NOMO-1 treated with DMSO at 0.1 percent for 48 hours (cell line): ENCODE data around the gene GPHN.
"Not testable (repeated sequence)": the region's sequence is repeated elsewhere in the genome, so short reads cannot be mapped to it uniquely, and the experiment has no call there.

ENCODE experiments used
- DNase-seq: peaks from one replicate; lab custom pipeline; 2025; ENCODE audit not compliant: unreplicated experiment; lab: John Stamatoyannopoulos, UW

Gene GPHN

GRCh38 chr14:66758031-66758613 is 250.2 kb downstream of the GPHN start:
- DNase-seq: no peak

DNA sequence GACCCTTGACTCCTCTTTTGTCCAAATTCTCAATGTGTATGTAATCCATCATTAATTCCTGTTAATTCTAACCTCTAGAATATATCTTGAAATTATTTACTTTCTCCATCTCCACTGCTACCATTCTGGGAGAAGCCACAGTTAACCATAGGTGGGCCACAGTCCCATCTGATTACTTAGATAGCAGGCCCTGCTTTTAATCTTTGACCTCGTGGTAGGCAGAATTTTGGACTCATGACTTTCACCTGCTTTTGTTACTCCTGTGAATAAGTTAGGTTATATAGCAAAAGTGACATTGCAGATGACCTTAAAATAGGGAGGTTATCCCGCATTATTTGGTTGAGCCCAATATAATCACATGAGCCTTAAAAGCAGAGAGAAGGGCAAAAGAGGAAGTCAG is 264.2 kb downstream of the GPHN start:
- no peak for DNase-seq

GRCh38 chr14:66782853-66783252 is 274.9 kb downstream of the GPHN start:
- DNase-seq: no peak

DNA sequence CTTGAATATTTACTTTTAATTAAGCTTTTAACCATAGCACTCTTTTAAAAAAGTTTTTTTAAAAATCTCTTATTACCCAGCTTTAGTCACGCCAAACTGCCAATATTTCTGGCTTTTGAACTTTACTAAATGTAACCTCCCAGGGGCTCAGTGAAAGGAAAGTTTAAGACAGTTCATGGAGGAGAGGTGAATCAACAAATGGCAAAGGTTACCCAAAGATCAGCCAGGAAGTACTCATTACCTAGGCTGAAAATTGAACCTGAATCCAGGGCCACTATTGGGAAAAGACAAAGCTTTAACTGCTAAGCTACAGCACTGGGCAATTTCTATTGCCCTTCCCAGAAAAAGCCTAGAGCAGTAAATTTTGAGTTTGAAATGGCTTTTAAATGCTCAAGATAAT is 282.2 kb downstream of the GPHN start:
- no peak for DNase-seq

DNA sequence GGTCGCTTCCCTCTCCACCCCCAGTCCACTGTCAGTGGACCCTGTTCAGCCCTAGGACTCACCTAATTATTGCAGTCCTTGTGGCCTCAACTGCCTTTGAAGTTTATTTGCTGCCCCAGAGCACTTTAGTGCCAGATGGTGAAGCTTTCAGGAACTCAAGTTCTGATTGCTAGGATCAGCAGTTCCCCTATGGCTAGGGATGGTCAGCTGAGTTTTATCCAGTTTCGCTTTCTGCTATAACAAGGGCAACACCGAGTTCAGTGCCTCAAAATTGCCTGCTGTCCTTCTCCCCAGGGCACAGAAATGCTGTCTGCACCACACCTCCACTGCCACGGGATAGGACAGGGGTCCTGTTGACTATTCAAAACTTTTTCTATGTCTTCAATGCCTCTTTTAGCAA is 295.0 kb downstream of the GPHN start:
- DNase-seq: no peak

- DNase-seq: no peak
Measured at GRCh38 chr14:66804141-66804540, 296.2 kb downstream of the GPHN start.

GRCh38 chr14:66813636-66814035 is 305.7 kb downstream of the GPHN start:
- DNase-seq: no peak

GRCh38 chr14:66815687-66816086 is 307.7 kb downstream of the GPHN start:
- DNase-seq: no peak

GRCh38 chr14:66824251-66824650 is 316.3 kb downstream of the GPHN start:
- DNase-seq: no peak

GRCh38 chr14:66827182-66827581 is 319.2 kb downstream of the GPHN start:
- no peak for DNase-seq

- no peak for DNase-seq
Measured at GRCh38 chr14:66831173-66831572, 323.2 kb downstream of the GPHN start.

- DNase-seq: no peak
Measured at GRCh38 chr14:66833816-66834215, 325.9 kb downstream of the GPHN start.

- DNase-seq: not testable (repeated sequence)
Measured at GRCh38 chr14:66837436-66837835, 329.5 kb downstream of the GPHN start.

GRCh38 chr14:66842911-66843512 is 335.1 kb downstream of the GPHN start:
- no peak for DNase-seq

DNA sequence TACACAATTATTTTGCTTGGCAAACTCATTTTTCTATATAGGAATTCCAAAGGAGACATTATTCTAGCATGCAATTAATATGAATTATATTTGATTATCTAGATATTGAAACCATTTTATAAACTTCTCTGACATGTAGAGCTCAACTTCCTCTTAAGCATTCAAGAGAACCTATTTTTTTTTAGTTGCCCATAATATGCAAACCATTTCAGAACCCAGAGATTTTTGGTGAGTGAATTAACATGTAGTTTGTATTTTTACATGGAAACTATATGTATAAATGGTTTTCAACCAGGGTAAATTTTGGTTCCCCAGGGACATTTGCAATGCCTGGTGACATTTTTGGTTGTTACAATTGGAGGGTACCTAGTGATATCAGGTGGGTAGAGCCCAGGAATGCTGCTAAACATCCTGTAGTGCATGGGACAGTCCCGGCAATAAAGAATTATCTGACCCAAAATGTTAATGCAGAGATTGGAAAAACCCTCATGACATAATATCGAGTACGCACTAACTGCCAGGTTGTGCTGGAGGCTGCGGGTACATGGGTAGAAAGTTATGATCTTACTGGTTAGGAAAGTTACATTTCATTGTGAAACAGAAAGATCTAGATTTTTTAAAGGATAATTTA is 342.4 kb downstream of the GPHN start:
- no peak for DNase-seq

GRCh38 chr14:66853311-66853710 is 345.4 kb downstream of the GPHN start:
- no peak for DNase-seq

- DNase-seq: no peak
Measured at GRCh38 chr14:66857867-66858266, 349.9 kb downstream of the GPHN start.

- DNase-seq: no peak
Measured at GRCh38 chr14:66859063-66859671, 351.2 kb downstream of the GPHN start.

- DNase-seq: no peak
Measured at GRCh38 chr14:66881596-66881995, 373.6 kb downstream of the GPHN start.

- DNase-seq: no peak
Measured at GRCh38 chr14:66884149-66884548, 376.2 kb downstream of the GPHN start.

- no peak for DNase-seq
Measured at GRCh38 chr14:66900719-66901118, 392.8 kb downstream of the GPHN start.

DNA sequence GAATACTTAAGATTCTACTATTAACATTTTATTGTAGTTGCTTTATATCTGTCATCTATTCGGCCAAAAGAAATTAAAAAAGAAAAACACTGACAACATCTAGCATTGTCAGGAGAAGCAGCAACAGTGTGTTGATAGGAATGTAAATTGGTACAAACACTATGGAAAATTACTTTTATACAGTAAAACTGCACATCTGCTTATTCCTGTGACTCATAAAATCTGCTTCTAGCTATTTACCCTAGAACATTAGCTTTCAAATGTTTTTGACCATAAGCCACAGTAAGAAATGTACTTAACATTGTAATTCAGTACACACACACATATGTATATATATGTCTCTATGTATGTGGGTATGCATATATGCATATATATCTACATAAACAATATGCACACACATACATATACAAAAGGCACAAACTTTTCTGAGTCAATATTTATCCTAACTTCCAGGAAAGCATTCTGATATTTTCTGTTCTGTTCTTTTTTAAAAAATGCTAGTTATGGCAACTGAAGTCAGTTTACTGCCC is 402.4 kb downstream of the GPHN start:
- no peak for DNase-seq
